ENCODE results near the gene ZNF735.
"Not testable (repeated sequence)": the region's sequence is repeated elsewhere in the genome, so short reads cannot be mapped to it uniquely, and the experiment has no call there.

Gene ZNF735

DNA sequence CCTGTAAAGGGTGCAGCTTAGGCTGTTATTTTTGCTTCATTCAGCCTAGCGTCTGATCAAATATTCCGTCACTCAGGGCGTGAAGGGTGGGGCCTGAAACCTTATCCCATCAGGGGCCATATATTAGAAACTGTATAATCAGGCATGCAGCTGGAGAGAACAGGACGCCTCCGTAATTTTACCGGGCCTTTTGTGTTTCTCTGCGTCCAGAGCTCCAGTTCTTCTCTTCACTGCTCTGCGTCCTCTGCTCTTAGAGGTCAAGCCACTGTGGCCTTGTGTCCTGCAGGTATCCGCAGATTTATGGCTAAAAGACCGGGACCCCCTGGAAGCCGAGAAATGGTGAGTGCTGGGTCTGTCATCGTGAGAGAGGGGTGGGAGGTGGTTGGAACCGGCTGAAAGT lies at the start of gene ZNF735:
TSS of gene ZNF735 (plus strand) at position 301 of the 400 bp plus-strand sequence. CDS start at position 301, 0 bp downstream.
- DNase-seq = no peak

DNA sequence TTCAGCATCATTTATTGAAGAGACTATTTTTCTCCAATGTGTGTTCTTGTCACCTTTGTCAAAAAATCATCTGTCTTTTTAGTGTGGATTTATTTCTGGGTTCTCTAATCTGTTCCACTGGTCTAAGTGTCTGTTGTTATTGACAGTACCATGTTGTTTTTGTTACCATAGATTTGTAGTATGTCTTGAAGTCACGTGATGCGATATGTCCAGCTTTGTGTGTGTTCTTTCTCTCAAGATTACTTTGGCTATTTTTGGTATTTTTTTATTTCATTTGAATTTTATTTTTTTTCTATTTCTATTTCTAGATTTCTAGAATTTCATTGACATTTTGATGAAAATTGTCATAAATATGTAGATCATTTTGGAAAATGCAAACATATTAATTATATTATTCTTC lies 36.0 kb upstream of the ZNF735 start:
- DNase-seq = not testable (repeated sequence)

DNA sequence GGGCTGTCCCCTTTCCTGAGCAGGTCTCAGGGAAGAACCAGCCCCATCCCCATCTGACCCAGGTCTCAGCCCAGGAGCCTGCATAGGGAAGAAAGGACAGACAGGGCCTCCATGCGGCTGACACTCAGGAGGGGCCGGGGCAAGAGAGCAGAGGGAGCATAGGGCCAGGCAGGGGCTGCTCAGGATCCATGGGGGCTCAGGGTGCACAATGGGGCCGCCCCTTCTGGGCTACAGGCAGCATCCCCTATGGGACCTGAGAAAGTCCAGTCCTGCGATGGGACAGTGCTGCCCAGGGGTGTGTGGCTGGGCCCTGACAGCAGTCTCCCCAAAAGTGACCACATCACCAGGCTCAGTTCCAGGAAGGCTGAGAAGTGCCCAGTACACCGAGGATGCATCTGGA lies 32.7 kb upstream of the ZNF735 start:
- no peak for DNase-seq

DNA sequence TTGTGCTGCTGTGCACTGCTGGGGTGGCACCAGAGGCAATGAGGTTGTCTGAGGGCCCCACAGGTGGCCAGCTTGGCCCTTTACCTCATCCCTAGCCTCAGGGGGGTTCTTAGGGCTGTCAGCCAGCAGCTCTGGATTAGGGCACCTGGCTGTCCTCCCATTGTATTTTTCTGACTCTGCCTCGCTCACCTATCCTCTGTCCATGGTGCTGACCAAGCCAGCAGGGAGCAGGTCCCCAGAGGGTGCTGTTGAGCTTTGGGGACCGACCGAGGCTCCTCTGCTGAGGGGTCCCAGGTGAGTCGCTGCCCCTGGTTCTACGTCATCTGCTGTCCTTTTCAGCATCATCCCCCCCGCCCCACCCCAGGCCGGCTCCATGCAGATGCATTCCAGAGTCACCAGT lies 32.1 kb upstream of the ZNF735 start:
- no peak for DNase-seq

DNA sequence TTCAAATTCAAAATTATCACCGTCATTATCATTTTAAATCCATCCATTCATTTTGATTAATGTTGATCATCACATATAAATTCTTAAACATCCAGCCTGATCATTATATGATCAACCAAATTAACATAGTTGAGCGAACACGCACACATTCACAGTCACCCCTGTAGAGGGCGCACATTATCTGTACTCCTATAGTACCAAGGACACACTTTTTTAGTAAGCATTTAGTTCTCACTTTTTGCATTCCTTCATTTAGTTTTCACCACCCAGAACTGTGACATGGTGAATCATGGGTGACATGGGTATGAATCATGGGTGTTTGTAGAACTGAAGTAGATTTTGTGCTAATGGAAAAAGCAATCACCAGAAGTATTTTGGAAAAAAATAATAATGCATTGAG lies 26.0 kb upstream of the ZNF735 start:
- DNase-seq = peak in 1 of 2 donors; percentile 9

DNA sequence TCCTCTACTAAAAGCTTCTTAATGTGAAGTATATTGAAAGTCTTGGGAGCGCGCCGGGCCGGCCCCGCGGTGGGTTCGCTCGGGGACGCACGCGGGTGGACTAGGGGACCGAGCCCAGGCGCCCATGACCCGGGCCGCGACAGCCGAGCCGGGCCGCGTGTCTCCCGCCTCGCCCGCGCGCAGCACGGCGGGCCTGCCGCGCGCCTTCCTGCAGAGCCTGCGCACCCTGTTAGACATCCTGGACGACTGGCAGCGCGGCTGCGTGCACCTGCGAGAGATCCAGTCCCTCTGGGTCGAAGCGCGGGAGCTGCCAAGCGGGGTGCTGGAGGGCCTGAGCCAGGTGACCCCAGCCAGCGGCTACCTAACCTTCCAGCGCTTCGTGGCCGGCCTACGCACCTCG lies 25.4 kb upstream of the ZNF735 start:
- DNase-seq = no peak

DNA sequence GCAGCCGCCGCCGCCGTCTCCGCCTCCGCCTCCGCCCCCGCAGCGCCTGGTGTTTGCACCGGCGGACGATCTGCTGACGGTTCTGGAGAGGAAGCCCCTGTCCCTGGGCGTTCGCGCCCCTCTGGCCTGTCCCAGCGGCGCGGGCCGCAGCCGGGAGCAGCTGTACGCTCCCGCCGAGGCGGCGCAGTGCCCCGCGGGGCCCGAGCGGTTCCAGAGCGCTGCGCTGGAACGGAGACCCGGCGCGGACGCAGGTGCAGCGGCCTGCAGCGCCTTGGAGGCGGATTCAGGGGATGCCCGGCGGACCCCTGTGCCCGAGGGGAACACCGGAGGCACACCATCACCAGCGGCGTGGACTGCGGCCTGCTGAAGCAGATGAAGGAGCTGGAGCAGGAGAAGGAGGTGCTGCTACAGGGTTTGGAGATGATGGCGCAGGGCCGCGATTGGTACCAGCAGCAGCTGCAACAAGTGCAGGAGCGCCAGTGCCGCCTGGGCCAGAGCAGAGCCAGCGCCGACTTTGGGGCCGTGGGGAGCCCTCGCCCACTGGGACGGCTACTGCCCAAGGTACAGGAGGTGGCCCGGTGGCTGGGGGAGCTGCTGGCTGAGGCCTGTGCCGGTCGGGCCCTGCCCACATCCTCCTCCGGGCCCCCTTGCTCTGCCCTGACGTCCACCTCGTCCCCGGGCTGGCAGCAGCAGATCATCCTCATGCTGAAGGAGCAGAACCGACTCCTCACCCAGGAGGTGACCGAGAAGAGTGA lies 24.8 kb upstream of the ZNF735 start:
- DNase-seq = no peak

DNA sequence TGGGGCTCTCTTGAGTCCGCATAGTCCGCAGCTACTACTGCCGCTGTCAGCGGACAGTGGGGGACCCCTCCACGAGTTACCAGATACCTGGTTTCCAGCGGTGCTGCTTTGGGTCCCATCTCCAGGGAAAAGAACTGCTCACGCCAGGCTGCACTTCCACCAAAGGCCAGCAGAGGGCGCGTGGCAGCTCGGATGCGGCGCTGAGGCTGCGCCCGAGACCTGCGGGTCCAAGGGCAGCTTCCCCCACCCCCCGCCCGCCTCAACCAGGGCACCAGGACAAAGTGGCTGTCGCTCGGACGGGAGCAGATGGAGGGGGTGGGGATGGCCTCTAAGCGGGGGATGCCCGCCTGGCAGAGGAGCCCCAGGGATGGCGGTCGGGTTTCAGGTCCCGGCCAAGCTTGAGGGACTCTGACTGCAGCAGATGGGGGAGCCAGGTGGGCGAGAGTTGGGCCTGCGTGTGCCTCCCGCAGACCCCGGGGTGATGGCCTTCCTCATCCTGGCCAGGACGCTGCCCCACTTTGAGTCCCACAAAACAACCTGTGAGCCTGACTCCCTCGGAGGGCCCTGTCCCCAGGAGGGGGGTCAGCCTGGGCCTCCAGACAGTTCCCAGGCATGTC lies 23.8 kb upstream of the ZNF735 start:
- peak in 1 of 2 donors; percentile 0 for DNase-seq

DNA sequence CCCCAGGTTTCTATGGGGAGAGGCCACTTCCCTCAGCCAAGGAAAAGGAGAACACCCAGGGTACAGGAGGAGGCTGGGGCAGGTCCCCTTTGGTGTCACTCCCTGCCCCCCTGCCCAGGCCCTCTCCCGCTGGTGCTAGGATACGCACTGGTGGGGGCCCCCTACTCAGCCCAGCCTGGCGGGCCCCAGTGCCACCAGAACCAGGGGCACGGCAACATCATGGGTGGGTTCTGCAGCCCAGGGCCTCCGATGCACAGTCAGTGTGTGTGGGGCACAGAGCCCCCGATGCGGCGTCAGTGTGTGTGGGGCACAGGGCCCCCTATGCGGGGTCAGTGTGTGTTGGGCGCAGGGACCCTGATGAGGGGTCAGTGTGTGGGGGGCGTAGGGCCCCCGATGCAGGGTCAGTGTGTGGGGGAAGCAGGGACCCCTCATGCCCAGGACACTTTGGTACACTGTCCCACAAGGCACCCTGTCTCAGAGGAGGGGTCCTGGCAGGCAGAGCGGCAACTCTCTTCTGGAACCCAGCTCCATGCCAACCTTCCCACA lies 23.1 kb upstream of the ZNF735 start:
- DNase-seq = no peak

DNA sequence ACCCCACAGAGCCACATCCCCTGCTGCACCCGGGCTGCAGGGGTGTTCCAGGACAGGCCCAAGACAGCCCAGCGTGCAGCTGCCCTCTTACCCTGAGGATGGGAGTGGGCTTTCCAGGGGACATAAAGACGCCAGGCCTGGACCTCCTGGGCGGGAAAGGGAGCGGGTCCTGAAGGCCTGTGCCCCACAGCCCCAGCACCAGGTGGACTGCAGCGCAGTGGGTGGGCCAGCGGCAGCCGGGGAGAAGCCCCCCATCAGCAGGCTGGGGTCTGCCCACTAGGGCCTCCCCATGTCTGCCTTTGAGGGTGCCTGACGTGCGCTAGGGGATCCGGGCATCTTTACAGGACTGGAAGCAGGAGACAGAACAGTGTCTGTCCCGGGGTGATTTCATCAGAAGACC lies 22.6 kb upstream of the ZNF735 start:
- no peak for DNase-seq

DNA sequence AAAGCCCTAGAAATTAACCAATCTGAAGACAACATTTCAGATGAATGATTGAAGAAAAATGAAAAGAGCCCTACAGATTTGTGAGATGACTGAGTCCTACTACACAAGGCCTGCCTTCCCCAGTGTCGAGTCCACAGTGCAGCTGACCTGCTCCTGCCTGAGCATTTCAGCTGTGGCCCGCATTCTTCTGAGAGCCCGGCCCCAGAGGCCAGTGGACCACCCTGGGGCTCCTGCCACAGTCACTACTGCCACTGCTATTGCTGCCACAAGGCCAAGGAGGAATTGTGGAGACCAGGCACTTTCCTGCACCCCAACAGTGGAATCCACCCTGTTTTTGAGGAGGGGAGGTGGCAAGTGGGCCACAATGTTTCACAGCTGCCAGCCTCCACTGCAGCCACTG lies 19.6 kb upstream of the ZNF735 start:
- no peak for DNase-seq

DNA sequence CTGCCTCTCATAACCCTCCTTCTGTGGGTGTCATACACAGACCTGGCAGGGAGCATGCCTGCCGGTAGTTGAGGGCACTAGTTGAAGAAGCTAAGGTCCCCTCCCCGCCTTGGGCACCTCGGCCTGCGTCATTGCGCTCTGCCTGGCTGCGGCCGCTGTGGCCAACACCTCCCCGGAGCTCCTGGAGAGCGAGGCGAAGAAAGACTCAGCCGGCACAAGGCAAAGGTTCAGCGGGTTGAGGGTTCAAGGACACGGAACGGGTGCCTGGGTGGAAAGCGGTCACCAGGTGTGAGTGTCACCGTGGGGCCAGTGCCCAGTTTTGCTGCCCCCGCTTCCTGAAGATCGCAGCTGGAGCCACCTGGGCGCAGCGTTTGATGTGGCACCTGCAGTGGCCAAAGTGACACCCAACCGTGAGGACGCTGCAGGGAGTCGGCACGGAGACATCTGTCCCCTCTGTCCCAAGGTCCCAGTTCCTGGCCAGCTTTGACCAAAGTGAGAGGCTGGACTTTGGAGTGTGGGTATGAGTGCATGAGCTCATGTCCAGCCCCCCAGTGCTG lies 14.8 kb upstream of the ZNF735 start:
- DNase-seq = no peak

DNA sequence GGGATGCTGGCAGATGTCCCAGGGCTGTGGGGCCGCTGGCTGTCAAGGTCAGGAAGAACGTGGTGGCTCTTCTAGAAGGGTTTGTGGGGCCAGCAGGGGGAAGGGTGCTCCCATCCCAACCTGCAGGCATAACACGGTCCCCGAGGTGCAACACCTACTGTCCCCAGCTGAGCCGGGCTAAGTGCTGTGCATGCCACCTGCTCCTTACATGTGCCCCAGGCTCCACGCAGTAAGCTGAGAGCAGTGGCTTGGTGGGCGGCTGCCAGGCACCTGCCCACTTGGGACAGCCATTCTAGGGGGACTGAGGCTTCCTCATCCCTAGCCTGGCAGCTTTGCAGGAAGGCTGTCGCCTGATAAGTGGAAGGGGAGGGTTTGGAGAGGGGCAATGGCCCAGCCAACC lies 14.2 kb upstream of the ZNF735 start:
- no peak for DNase-seq

DNA sequence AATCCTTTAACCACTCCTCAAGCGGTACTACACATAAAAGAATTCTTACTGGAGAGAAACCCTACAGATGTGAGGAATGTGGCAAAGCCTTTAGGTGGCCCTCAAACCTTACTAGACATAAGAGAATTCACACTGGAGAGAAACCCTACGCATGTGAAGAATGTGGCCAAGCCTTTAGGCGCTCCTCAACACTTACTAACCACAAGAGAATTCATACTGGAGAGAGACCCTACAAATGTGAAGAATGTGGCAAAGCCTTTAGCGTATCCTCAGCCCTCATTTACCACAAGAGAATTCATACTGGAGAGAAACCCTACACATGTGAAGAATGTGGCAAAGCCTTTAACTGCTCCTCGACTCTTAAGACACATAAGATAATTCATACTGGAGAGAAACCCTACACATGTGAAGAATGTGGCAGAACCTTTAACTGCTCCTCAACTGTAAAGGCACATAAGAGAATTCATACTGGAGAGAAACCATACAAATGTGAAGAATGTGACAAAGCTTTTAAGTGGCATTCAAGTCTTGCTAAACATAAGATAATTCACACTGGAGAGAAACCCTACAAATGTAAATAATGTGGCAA lies 12.8 kb downstream of the ZNF735 start:
- not testable (repeated sequence) for DNase-seq

DNA sequence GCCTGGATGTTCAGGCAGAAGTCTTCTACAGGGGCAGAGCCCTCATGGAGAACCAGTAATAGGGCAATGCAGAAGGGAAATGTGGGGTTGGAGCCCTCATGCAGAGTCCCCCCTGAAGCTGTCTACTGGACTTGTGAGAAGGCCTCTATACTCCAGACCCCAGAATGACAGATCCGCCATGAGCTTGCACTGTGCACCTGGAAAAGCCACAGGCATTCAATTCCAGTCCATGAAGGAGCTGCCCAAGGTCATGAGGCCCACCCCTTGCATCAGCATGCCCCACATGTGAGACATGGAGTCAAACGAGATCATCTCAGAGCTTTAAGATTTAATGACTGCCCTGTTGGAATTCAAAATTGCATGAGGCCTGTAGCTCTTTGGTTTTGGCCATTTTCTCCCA lies 16.4 kb downstream of the ZNF735 start:
- no peak for DNase-seq

DNA sequence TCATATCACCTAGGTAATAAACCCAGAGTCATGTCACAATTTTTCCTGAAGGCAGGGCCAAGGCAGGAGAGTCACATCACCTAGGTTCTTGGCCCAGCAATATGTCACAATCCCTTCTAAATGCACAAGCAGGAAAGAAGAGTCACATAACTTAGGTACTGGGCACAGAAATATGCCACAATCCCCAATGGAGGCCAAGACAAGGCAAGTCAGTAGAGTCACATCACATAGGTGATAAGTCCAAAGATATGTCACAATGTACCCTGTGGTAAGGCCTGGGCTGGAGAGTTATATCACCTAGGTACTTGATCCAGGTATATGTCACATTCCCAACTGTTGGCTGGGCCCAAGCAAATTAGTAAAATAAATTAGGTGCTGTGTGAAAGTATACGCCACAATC lies 21.2 kb downstream of the ZNF735 start, which contains the start of gene ZNF679:
TSS of gene ZNF679 (plus strand) at position 301 of the 400 bp plus-strand sequence. CDS start 20,644 bp downstream, outside the sequence.
- DNase-seq = not testable (repeated sequence)

DNA sequence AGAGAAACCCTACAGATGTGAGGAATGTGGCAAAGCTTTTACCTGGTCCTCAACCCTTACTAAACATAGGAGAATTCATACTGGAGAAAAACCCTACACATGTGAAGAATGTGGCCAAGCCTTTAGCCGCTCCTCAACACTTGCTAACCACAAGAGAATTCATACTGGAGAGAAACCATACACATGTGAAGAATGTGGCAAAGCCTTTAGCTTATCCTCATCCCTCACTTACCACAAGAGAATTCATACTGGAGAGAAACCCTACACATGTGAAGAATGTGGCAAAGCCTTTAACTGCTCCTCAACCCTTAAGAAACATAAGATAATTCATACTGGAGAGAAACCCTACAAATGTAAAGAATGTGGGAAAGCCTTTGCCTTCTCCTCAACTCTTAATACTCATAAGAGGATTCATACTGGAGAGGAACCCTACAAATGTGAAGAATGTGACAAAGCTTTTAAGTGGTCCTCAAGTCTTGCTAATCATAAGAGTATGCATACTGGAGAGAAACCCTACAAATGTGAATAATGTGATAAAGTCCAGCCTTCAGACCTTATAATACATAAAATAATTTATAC lies 59.4 kb downstream of the ZNF735 start:
- DNase-seq = no peak
